DOHH2 (cell line): Measurements from ENCODE around the gene ANK3.

Experiments
- CTCF ChIP-seq: fragments of 200-600 bp; sonication (generic); IDR thresholded peaks from one replicate; pipeline ENCODE4 v1.5.1; 2014; ENCODE audit warnings: antibody characterized with exemption, mild to moderate bottlenecking, low read depth, low read length; ENCODE audit not compliant: poor library complexity, severe bottlenecking
- EZH2phosphoT487 ChIP-seq: fragments of 200-600 bp; sonication (generic); IDR thresholded peaks from 2 replicates; pipeline ENCODE4 v1.6.1; 2017; ENCODE audit warnings: borderline replicate concordance, mild to moderate bottlenecking, antibody characterized with exemption, low read length, moderate library complexity, mixed read lengths

GRCh38 chr10:60101821-60102220 lies 287.9 kb downstream of the ANK3 start:
- TF ChIP-seq CTCF, result no peak
- TF ChIP-seq EZH2phosphoT487, result no peak
